ENCODE results near the gene GSTM2.

- TF ChIP-seq, protein P1, sequence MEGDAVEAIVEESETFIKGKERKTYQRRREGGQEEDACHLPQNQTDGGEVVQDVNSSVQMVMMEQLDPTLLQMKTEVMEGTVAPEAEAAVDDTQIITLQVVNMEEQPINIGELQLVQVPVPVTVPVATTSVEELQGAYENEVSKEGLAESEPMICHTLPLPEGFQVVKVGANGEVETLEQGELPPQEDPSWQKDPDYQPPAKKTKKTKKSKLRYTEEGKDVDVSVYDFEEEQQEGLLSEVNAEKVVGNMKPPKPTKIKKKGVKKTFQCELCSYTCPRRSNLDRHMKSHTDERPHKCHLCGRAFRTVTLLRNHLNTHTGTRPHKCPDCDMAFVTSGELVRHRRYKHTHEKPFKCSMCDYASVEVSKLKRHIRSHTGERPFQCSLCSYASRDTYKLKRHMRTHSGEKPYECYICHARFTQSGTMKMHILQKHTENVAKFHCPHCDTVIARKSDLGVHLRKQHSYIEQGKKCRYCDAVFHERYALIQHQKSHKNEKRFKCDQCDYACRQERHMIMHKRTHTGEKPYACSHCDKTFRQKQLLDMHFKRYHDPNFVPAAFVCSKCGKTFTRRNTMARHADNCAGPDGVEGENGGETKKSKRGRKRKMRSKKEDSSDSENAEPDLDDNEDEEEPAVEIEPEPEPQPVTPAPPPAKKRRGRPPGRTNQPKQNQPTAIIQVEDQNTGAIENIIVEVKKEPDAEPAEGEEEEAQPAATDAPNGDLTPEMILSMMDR (IDR thresholded peaks at IDR 0.05), result no peak
- TF ChIP-seq POLR2AphosphoS5 (IDR thresholded peaks at IDR 0.05) (no peak), POLR2A (IDR thresholded peaks at IDR 0.05) (no peak)
Observed at GRCh38 chr1:109654519-109654918, 13.3 kb upstream of the GSTM2 start.
